ENCODE results near the gene IGF2R.

IGF2R gene

DNA sequence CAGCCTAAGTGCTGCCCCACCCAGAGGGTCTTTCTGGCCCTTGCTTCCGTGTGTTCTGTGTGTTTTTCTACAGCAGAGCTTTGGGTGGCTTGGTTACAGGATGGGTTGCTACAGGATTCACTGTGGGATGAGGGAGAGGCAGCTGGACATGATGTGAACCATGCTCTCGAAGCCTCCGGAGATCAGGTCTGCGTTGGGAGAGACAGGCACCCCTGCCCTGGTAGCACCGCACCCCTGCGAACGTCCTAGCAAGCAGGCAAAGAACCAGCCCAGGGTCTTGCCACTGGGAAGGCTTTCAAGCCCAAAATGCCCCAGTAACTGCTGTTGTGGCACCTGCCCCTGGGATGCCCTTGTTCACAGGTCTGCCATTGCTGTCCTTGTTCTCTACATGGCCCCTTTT is 66.4 kb downstream of the IGF2R start:
- TF ChIP-seq, protein P1, sequence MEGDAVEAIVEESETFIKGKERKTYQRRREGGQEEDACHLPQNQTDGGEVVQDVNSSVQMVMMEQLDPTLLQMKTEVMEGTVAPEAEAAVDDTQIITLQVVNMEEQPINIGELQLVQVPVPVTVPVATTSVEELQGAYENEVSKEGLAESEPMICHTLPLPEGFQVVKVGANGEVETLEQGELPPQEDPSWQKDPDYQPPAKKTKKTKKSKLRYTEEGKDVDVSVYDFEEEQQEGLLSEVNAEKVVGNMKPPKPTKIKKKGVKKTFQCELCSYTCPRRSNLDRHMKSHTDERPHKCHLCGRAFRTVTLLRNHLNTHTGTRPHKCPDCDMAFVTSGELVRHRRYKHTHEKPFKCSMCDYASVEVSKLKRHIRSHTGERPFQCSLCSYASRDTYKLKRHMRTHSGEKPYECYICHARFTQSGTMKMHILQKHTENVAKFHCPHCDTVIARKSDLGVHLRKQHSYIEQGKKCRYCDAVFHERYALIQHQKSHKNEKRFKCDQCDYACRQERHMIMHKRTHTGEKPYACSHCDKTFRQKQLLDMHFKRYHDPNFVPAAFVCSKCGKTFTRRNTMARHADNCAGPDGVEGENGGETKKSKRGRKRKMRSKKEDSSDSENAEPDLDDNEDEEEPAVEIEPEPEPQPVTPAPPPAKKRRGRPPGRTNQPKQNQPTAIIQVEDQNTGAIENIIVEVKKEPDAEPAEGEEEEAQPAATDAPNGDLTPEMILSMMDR (IDR thresholded peaks at IDR 0.05; ENCODE audit: low read depth, low read length) = no peak
- DNase-seq (ENCODE audit: low read depth, low spot score) = no peak
- in situ Hi-C loops (cut with HindIII; ENCODE audit: low sequenced_read_pairs) = no loop called here
- H3K4me3 ChIP-seq (ENCODE audit: low read depth, low read length) = no peak overlapping the region

DNA sequence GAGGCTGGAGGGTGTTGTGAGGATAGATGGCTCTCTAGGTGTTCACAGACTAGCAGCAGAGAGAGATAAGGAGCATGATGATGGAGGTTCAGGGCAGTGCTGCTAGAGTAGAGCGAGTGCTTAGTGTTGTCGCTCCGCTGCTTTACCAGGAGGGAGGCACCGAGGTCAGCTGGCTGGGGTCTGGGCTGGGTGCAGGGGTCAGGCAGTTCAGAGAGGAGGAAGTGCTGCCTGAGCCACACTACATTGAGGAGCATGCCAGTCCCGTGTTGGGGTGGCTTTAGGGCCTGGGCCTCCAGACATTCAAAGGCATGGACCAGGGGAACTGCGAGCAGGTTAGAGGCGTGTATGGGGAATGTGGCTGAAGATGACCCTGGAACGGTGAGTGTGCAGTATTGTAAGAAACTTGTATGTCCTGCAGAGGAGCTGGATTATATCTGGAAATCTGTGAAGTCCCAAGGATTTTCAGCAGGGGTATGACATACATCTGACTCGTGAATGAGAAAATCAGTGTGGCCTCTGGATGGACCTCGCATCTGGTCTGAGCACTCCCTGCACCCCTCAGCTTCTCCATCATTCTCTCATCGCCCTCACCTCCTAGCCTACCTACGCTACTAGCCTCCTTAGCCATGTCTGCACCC is 66.9 kb downstream of the IGF2R start:
- no peak for DNase-seq (ENCODE audit: low read depth, low spot score)
- H3K4me3 ChIP-seq (ENCODE audit: low read depth, low read length) = no peak overlapping the region
- TF ChIP-seq, protein P1 (IDR thresholded peaks at IDR 0.05; ENCODE audit: low read depth, low read length) = no peak
- in situ Hi-C loops (cut with HindIII; ENCODE audit: low sequenced_read_pairs) = no loop called here

DNA sequence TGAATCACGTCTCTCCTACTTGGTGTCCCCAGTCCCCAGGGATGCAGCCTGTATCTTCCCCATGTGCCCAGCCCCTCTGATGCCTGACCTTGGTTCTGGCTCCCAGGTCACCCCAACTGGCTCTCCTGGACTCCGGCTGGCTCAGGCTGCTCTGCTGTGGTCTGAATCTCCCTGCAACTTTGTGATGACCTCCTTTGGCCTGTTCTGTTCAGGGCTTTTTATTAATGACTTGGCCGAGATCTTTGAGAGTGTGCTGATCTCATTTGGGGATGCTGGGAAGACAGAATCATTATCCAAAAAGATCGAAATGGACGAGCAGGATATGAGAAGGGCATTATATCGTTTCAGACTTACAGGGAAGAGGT is 67.4 kb downstream of the IGF2R start:
- no peak overlapping the region for H3K4me3 ChIP-seq (ENCODE audit: low read depth, low read length)
- TF ChIP-seq, protein P1 (IDR thresholded peaks at IDR 0.05; ENCODE audit: low read depth, low read length) = no peak
- DNase-seq (ENCODE audit: low read depth, low spot score) = no peak
- in situ Hi-C loops (cut with HindIII; ENCODE audit: low sequenced_read_pairs) = no loop called here

DNA sequence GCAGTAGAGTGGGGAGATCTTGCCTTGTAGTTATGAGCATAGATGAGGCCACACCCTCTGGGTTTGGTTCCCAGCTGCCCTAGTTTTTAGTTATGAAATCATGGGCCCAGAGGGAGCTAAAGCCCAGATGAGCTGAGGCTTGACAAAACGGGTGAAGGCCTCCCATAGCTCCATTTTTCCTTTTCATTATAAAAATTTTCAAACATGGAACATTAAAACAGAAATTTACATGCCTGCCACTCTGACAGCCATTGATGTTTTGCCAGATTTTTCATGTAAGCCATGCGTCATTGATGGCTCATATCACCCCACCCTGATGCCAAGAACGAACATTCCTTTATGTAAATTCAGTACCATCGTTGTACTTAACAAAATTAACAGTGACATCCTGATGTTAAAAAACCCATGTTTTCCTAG is 67.9 kb downstream of the IGF2R start:
- TF ChIP-seq, protein P1 (IDR thresholded peaks at IDR 0.05; ENCODE audit: low read depth, low read length) = no peak
- in situ Hi-C loops (cut with HindIII; ENCODE audit: low sequenced_read_pairs) = no loop called here
- no peak overlapping the region for H3K4me3 ChIP-seq (ENCODE audit: low read depth, low read length)
- peak; percentile 77 for DNase-seq (ENCODE audit: low read depth, low spot score)

DNA sequence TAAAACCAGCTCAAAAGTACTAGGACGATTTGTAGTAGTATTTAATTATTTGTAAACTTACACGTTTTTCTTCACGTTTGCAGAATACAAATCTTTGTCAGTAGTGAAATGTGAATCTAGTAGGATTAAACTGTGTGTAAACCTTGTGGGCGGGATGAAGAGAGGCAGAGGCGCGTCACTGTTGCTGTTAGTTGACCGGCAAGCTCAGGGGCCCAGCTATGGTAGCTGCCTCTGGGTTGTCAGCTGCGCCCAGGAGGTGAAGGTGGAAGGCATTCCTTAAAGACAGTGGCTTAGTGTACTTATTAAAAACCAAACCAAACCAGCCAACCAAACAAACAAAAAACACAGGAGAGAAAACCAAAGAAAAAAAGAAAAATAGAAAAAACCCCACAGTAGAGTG is 69.6 kb downstream of the IGF2R start:
- H3K4me3 ChIP-seq (ENCODE audit: low read depth, low read length) = no peak overlapping the region
- TF ChIP-seq, protein P1 (IDR thresholded peaks at IDR 0.05; ENCODE audit: low read depth, low read length) = no peak
- no peak for DNase-seq (ENCODE audit: low read depth, low spot score)
- in situ Hi-C loops (cut with HindIII; ENCODE audit: low sequenced_read_pairs) = no loop called here

DNA sequence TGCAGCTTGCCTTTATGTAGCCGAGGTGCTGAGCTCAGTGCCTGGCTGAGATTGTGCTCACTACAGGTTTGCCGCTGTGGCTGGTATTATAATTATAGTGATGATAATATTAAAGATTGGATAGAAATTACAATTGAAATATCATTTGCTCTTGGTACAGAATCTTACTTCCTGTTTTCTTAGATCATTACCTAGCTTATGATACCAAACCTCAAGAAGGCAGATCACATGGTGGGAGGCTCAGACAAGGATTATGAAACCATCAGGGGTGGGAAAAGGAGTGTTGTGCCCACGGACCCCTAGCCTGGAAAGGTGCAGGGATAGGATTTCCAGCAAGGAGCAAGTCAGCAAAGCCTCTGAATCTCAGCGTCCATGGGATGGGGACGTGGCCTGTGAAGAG is 70.6 kb downstream of the IGF2R start:
- no peak for DNase-seq (ENCODE audit: low read depth, low spot score)
- TF ChIP-seq, protein P1 (IDR thresholded peaks at IDR 0.05; ENCODE audit: low read depth, low read length) = no peak
- no peak overlapping the region for H3K4me3 ChIP-seq (ENCODE audit: low read depth, low read length)
- in situ Hi-C loops (cut with HindIII; ENCODE audit: low sequenced_read_pairs) = no loop called here

DNA sequence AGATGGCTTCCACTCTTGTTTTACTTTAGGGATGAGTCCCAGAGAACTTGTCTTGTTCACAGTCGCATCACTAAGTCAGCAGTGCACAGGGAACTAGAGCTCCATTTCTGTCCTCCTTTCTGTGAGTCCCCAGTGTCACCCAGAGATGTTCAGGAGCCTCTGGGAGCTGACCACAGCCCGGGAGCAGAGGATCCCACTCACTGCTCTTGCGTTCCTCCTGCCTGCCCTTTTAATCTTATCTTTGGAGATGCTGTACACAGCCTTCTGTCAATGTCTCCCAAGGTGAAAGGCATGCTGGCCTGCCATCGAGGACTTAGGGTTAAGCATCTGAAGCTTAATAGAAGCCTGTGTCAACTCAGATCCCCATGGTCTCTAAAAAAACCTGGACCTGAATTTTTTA is 71.2 kb downstream of the IGF2R start:
- in situ Hi-C loops (cut with HindIII; ENCODE audit: low sequenced_read_pairs) = no loop called here
- H3K4me3 ChIP-seq (ENCODE audit: low read depth, low read length) = no peak overlapping the region
- DNase-seq (ENCODE audit: low read depth, low spot score) = no peak
- TF ChIP-seq, protein P1 (IDR thresholded peaks at IDR 0.05; ENCODE audit: low read depth, low read length) = no peak

Data from astrocyte of the spinal cord (primary cell).